Measurements from ENCODE around the gene CNST. TPM values are rescaled to one million over a fixed set of nuclear protein-coding genes. Genes with fewer than 3 reads are reported as not detected.

Gene CNST
- total RNA-seq, 1 experiment from 2014 or later: 19.8 TPM

GRCh38 chr1:246629030-246629429, 62.8 kb downstream of the CNST start:
- Histone ChIP-seq H2AFZ (ENCODE audit: low read length) (no peak overlapping the region), H3K18ac (ENCODE audit: insufficient read length, low read depth, low read length) (no peak overlapping the region), H3K4me1 (ENCODE audit: insufficient read depth, low read length) (no peaks in the 10 kb centered on the region), H3K79me1 (ENCODE audit: insufficient read depth, low read depth, low read length, poor library complexity, severe bottlenecking) (no peaks in the 10 kb centered on the region), H3K56ac (ENCODE audit: insufficient read length, low read depth, low read length) (no peak overlapping the region), H2BK20ac (ENCODE audit: low read depth, low read length, poor library complexity, severe bottlenecking) (no peak overlapping the region), H3K9me3 (ENCODE audit: control insufficient read depth, low read depth, low read length) (no peaks in the 10 kb centered on the region), H4K91ac (ENCODE audit: insufficient read length, low read depth, low read length) (no peak overlapping the region), H2BK120ac (ENCODE audit: low read depth, low read length, poor library complexity, severe bottlenecking) (no peak overlapping the region), H3K27ac (ENCODE audit: insufficient read length, low read depth, low read length) (no peak overlapping the region), H4K8ac (replicated peaks; ENCODE audit: insufficient read length, low read depth, low read length) (no peak overlapping the region), H4K20me1 (ENCODE audit: control insufficient read depth, insufficient read depth, insufficient read length) (no peaks in the 10 kb centered on the region), H3K27me3 (ENCODE audit: insufficient read depth, low read length) (no peaks in the 10 kb centered on the region), H3K4me2 (ENCODE audit: insufficient read depth, insufficient read length, low read length) (no peak overlapping the region), H4K5ac (ENCODE audit: insufficient read length, low read depth, low read length) (no peak overlapping the region), H3K9ac (ENCODE audit: extremely low read depth, insufficient read length, low read length) (no peak overlapping the region), H3T11ph (ENCODE audit: low read length) (no peak overlapping the region), H3K23me2 (ENCODE audit: insufficient read length, low read depth, low read length, poor library complexity, severe bottlenecking) (no peaks in the 10 kb centered on the region), H2AK5ac (ENCODE audit: insufficient read length, low read length) (no peak overlapping the region), H2BK15ac (ENCODE audit: low read depth, low read length) (no peak overlapping the region), H2BK5ac (ENCODE audit: insufficient read length, low read length) (no peak overlapping the region), H2BK12ac (ENCODE audit: insufficient read length, low read depth, low read length) (no peak overlapping the region), H3K79me2 (ENCODE audit: insufficient read depth, low read length) (no peaks in the 10 kb centered on the region), H3K14ac (ENCODE audit: insufficient read depth, low read length) (no peak overlapping the region), H3K23ac (ENCODE audit: insufficient read length, low read depth, low read length) (no peak overlapping the region), H3K4ac (ENCODE audit: low read depth, low read length) (no peak overlapping the region)
- H3K4me3 Mint-ChIP-seq: no peak overlapping the region
- no peaks in the 10 kb centered on the region for H3K9me3 Mint-ChIP-seq
- H3K4me1 Mint-ChIP-seq: no peaks in the 10 kb centered on the region
- no peak for DNase-seq
- no peak overlapping the region for H3K27ac Mint-ChIP-seq
- no peak for TF ChIP-seq CTCF (conservative IDR thresholded peaks at IDR 0.05)
- H3K27me3 Mint-ChIP-seq (ENCODE audit: low read depth): no peaks in the 10 kb centered on the region
- WGBS (ENCODE audit: extremely low coverage, insufficient read length, low lambda C conversion rate): no CpG with 5 or more reads among the region's 2 CpGs
- peaks cover 0 to 1% (median 0%) of the 10 kb centered on the region in 3 experiments; a peak in 3 of 7 replicates for H3K36me3 Mint-ChIP-seq (ENCODE audit: insufficient read depth in 1 of 3, low read depth in 3 of 3)
